GM18519 (cell line): Measurements from ENCODE around the gene PTGDS.

Experiments
- ATAC-seq: cut with Tn5 transposase; IDR thresholded peaks from one replicate; pipeline ENCODE4 v1.9.1; 2021; ENCODE audit warnings: mild to moderate bottlenecking, moderate library complexity; ENCODE audit not compliant: unreplicated experiment, low FRiP score

Gene PTGDS

DNA sequence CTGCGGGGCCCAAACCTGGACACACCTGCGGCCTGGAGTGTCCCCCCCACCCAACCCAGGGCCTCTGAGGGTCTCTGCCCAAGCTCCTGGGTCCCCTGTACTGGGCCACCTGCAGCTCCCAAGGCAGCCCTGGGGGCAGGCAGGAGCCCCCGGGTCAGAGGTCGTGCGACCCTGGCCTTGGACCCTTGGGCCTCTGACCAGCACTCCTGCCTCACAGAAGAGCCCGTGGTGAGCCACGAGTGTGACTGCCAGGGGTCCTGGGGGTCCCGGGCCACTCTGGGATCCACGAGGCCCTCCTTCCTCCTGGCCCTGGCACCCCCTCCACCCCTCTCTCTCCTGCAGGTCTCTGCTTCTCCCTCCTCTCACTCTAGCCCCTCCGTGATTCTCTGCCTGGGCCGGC is 5.0 kb upstream of the PTGDS start:
- no peak for ATAC-seq

- no peak for ATAC-seq
Observed at GRCh38 chr9:136972743-136973142, 4.6 kb upstream of the PTGDS start.

DNA sequence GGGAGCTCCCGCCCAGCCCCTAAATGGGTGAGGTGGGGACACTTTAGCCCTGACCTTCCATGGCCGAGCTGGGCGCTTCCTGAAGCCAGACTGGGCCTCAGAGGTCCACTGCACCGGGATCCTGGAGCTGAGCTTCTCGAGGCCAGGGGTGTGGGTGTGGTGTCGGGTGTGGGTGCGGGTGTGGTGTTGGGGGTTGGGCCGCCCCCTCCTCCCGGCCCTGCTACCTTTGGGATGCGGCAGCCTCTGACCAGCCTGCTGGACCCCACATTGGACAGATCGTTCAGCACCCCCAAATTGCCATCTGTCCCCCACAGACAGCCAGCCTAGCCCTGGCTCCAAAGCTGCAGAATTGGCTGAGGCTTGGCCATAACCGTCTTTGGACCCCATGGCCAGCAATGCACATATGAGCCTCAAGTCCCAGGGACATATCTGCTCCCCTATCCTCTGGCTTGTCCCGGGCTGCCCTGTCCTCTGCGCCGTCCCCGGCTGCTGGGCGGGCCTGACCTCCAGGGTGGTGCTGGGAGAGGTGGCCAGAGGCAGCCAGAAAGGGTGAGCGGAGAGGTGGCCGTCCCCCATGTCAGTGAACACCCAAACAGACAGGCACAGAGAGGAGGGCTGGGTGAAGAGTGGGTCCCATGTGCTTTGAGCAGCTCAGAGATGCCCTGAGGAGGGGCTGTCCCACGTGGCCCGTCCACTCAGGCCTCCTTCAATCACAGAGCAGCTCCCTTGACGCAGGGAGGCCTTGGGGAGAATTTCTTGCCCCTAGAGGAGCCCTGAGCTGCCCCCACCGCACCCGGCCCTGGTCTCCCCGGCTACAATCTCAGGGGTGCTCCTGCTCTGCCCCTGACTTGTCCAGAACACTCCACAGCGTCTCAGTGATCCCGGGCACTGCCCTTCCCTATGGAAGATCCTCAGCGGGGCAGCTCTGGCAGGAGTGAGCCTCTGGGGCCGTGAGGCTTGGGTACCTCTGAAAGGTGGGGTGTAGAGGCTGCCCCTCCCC is 3.4 kb upstream of the PTGDS start:
- ATAC-seq, result no peak

DNA sequence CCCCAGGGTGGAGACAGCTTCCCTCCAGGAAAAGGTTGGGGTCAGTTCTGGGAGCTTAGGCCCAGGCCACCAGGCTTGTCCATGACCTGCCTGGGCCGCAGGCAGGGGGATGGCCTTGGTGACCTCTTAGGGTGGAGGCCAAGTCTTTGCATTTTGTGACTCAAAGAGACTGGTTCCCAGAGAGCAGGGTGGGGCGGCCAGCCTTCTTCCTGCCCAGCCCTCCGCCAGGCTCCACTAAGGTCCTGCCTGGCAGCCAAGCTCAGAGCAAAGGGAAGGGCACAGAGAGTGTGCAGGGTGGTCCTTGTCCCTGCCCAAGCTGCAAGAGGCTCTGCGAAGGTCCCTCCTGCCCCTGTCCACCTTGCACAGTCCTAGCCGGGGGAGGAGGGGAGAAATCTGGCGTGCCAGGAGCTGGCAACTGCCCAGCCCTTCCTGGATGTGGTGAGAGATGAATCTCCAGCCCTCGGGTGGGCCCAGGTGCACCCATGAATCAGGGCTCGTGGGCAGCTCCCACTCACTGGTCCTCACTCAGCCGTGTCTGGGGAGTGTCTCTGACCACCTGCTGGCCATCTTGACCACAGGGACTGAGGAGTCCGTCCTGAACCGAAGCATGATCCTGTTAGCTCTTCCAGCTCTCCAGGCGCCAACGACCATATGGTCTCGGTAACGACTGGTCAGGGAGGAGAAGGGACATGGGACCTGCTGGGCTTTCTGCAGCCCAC is 2.3 kb upstream of the PTGDS start:
- no peak for ATAC-seq

GRCh38 chr9:136975644-136976043 is 1.7 kb upstream of the PTGDS start:
- ATAC-seq, result no peak

DNA sequence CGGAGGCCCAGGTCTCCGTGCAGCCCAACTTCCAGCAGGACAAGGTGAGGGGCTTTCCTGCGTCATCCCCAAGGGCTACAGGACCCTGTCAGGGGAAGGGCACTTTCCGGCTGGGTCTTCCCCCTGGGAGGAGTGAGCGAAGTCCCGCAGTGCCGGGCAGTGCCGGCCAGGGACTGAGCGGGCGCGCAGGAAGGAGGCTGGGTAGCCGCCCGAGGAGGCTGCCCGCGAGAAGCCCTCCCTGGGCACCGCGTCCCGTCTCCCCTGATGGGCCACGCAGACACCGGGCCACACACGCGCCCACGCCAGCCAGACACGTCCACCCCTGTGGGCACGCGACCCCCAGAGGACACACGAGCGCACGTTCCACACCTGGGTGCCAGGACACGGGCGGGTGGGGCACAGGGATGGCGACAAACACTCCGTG is 357 bp downstream of the PTGDS start:
- no peak for ATAC-seq

DNA sequence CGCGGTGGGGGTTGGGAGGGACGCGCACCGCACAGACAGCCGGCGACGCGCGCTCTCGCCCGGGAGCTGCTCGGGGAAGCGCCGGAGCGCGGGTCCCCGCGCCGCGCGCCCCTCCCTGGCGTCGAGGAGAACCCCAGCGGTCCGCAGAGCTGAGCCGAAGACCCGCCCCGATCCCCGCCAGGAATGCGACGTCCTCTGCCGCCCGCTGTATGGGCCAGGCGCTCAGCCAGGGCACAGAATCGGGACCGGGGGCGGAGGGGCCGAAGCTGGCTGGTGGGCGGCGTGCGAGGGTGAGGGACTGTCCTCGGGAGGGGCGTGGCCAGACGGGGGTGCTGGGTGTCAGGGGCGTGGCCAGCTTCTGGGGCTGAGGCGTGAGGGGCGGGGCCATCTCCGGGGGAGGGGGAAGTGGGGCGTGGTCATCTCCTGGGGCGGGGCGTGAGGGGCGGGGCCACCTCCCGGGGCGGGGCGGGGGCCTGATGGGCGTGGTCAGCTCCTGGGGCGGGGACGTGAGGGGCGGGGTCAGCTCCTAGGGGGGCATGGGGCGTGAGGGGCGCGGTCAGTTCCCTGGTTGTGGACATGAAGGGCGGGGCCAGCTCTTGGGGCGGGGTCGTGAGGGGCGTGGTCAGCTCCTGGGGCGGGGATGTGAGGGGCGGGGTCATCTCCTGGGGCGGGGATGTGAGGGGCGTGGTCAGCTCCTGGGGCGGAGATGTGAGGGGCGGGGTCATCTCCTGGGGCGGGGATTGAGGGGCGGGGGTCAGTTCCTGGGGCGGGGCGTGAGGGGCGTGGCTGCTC is 965 bp downstream of the PTGDS start:
- ATAC-seq, result no peak

DNA sequence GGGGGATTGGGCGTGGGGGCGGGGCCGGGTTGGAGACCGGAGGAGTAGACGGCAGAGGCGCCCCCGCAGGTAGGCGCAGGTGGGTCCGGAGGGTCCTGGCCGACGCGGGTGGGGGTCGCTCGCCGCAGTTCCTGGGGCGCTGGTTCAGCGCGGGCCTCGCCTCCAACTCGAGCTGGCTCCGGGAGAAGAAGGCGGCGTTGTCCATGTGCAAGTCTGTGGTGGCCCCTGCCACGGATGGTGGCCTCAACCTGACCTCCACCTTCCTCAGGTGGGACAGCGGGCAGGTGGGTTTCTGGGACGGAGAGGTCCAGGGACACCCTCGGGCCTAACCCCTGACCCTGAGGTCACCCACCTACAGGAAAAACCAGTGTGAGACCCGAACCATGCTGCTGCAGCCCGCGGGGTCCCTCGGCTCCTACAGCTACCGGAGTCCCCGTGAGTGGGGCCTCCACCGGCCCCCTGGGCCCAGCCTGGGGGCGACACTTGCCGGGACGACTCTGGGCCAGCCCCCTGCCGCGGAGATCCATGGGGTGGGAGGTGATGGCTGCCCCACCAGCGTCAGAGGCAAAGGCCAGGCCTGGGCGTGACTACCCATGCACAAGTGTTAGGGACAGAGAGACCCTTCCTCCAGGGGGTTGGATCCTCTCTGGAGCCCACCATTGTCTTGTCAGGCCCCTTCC is 1.7 kb downstream of the PTGDS start:
- ATAC-seq, result no peak

DNA sequence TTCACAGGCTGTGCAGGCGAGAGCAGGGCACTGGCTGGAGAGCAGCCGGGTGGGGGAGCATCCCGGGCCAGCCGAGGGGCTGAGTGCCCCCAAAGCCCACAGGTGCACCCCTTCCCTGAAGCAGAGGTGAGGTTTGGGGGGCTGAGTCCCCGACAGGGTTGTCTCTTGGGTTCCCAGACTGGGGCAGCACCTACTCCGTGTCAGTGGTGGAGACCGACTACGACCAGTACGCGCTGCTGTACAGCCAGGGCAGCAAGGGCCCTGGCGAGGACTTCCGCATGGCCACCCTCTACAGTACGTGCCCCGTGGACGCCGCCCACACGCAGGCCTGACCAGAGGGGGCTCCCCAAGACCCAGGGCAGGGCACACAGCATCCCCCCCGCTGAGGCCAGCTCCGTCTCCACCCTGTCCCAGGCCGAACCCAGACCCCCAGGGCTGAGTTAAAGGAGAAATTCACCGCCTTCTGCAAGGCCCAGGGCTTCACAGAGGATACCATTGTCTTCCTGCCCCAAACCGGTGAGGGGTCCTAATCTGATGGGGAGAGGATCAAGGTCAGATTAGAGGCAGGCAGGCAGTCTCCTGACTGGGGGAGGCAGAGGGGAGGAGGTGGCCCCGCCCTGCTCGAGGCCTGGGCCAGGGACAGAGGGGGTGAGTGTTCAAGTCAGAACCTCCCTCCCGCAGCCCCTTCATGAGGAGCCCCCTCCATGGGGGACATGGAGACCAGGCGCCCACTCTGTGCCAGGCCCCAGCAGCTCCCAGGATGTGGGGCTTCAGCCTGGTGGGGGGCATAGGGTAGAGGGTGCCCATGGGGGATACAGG is 2.7 kb downstream of the PTGDS start:
- ATAC-seq, result no peak

DNA sequence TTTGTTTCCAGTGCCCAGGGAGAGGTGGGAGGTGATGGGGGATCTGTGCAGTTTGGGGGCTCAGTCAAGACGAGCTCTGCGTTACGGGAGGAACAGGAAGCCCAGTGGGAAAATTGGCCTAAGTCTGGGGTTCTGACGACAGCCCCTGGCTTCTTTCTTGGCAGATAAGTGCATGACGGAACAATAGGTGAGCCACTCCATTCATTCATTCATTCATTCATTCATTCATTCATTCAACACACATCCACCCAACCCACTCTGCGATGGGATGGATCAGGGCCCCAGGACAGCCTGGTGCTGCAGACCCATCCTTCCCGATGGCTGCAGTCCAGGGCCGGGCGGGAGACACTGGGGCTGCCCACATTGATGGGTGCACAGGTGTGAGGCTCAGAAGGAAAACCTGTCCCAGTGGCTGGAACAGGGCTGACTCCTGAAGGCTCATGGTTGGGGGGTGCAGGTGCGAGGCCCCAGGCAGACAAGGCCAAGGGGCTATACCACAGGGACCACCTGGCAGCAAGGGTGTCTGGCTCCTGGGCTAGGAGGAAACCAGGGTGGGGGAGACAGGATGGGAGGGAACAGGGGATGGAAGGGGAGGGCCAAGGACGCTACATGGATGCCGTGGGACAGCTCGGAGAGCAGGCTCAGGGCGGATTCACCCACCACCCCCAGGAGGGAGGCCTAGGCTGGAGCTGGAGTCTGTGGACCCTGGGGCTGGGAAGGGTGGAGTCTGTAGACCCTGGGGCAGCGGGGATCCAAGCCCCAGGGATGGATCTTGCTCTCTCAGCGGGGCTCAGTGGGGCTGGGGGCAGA is 3.6 kb downstream of the PTGDS start:
- no peak for ATAC-seq

DNA sequence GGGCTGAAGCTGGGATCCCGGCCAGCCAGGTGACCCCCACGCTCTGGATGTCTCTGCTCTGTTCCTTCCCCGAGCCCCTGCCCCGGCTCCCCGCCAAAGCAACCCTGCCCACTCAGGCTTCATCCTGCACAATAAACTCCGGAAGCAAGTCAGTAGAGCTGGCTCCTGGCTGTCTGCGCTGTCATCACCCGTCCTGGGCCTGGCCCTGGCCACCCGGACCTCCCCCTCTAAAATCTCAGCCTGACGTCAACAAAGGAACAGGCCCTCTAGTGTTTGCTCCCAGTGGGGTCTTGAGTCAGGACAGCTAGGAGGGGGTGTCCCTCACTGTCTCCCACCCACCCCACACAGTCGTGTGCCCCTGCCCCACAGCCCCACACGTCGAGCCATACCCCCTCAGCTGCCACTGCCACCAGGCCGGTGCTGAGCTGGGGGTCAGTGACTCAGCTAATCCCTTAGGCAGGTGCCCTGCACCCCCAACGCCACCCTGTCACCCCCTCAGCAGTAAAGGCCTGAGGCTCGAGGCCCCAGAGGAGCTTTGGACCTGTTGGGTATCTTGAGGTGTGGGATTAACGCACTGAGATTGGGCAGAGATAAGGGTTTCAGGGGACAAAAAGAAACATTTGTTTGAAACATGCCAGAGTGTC is 4.4 kb downstream of the PTGDS start:
- no peak for ATAC-seq

DNA sequence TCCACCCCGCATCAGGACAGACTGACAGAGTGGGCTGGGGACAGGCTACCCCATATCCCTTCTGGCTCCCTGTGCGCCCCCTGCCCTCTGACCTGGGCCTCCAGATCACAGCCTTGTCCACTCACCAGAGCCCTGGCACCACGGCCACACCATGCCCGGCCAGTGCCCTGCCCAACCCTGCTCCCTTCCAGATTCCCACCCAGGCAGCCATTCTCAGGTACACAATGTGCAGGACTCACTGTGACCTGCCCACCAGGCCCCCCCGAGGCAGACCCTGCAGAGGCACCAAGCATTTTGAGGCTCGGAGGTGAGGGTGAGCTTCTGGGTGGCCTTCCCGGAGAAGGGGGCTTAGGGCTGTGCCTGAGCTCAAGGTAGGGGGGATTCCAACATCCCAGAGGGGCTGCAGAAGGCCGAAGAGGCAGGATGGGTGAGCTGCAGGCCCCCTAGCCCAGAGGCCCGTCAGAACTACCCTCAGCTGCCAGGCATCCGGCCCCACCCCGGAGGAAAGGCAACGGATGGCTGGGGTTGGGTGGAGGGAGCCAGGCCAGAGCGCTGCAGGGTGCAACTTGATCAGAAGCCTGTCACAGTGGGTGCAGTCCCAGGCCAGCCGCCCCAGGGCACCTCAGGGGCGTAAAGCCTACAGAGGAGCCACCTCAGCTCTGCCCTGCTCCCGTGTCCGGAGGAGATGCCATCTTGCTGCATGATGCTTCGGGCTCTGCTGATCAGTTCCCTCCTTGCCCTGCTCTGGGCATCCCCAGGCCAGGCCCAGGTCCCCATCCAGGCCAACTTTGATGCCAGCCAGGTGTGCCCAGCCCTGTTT is 5.1 kb downstream of the PTGDS start, which contains the start of gene LCNL1:
Gene LCNL1 (plus strand): TSS at position 762 of the 820 bp plus-strand sequence. CDS start 594 bp downstream, outside the sequence.
- no peak for ATAC-seq

DNA sequence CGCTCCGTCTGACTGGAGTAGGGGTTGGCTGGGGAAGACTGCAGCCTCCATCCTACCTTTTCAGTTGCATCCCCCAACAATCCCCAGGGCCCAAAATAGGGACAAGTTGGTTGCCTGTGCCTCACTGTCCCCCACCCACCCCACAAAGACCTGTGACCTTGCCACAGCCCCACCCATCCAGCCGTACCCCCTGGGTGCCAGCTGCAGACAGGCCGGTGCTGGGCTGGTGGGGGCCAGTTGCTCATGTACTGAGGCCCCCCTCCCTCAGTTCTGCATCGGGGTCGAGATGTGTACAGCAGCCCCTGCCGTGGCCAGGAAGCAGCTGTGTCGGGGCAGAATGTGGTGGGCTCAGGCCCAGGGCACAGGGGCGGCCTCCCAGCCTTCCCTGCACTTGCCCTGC is 5.9 kb downstream of the PTGDS start:
- ATAC-seq, result no peak

DNA sequence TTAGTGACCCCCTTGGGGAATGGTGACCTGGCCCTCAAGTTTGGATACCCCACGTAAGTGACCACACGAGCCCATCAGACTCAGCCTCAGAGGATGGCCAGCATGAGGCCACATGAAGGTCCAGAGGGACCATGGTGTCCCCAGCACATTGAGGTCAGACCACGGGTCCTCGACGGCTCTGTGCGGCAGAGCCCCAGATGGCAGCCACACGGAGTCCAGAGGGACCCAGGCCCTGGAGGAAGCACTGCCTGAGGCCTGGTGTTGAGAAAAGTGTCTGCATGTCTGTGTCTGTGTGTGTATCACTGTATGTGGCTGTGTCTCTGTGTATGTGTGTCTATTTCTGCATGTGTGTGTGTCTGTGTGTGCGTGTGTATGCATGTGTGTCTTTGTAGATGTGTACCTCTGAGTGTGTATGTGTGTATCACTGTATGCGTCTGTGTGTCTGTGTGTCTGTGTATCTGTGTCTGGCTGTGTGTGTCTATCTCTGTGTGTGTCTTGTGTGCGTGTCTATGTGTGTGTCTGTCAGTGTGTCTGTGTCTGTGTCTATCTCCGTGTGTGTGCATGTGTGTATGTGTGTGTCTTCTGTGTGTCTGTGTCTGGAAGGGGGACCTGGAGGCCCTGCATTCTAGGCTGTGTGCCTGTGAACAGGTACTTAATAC is 6.5 kb downstream of the PTGDS start:
- ATAC-seq, result no peak

DNA sequence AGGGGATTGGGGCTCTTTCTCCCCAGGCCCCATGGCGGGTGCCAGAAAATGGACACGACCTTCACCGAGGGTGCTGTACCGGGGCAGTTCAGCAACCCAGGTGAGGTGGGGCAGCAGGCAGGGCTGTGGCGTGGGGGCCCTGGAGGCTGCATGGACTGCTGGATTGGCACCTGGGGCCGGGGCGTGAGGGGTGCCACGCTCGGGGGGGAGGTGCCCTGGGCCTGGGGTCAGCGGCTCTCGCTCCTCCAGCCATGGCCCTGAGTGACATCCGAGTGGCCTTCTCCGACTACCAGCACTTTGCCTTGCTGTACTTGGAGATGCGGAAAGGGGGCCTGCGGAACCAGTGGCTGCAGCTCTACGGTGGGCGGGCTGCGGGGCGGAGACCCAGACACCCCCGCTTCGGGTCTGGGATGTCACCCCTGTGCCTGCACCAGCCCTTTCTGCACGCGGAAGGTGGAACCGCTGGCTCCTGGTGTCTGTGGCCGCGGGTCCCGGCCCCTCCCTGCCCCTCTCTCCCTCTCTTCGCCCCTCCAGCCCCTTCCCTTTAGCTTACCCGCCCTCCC is 7.2 kb downstream of the PTGDS start:
- ATAC-seq, result no peak

- ATAC-seq, result no peak
Observed at GRCh38 chr9:136985027-136985602, 7.8 kb downstream of the PTGDS start.
